GM04503 (cell line): ENCODE data around the gene UBE2QL1.

Experiments used
- DNase-seq: peaks from one replicate; pipeline ENCODE4 v3.0.0-alpha.2; 2012; ENCODE audit warnings: low read depth

UBE2QL1 gene

GRCh38 chr5:6430418-6431028, 18.1 kb upstream of the UBE2QL1 start:
- DNase-seq: no peak

GRCh38 chr5:6431214-6432195, 17.2 kb upstream of the UBE2QL1 start:
- no peak for DNase-seq

- DNase-seq: no peak
Measured at GRCh38 chr5:6432206-6432605, 16.5 kb upstream of the UBE2QL1 start.

- no peak for DNase-seq
Measured at GRCh38 chr5:6434731-6435130, 13.9 kb upstream of the UBE2QL1 start.

GRCh38 chr5:6435356-6435755, 13.3 kb upstream of the UBE2QL1 start:
- no peak for DNase-seq

GRCh38 chr5:6436715-6437331, 11.8 kb upstream of the UBE2QL1 start:
- DNase-seq: no peak

- no peak for DNase-seq
Measured at GRCh38 chr5:6439588-6440550, 8.8 kb upstream of the UBE2QL1 start.

GRCh38 chr5:6442333-6442732, 6.3 kb upstream of the UBE2QL1 start:
- no peak for DNase-seq

- no peak for DNase-seq
Measured at GRCh38 chr5:6443326-6443725, 5.3 kb upstream of the UBE2QL1 start.

- no peak for DNase-seq
Measured at GRCh38 chr5:6446042-6446441, 2.6 kb upstream of the UBE2QL1 start.

GRCh38 chr5:6446626-6447309, 1.9 kb upstream of the UBE2QL1 start:
- DNase-seq: no peak

- no peak for DNase-seq
Measured at GRCh38 chr5:6447384-6448140, 1.1 kb upstream of the UBE2QL1 start.

- no peak for DNase-seq
Measured at GRCh38 chr5:6448141-6448491, 543 bp upstream of the UBE2QL1 start.

GRCh38 chr5:6449465-6450158, 953 bp downstream of the UBE2QL1 start:
- DNase-seq: no peak

GRCh38 chr5:6450319-6450833, 1.7 kb downstream of the UBE2QL1 start:
- no peak for DNase-seq

- no peak for DNase-seq
Measured at GRCh38 chr5:6452622-6453504, 4.2 kb downstream of the UBE2QL1 start.

- no peak for DNase-seq
Measured at GRCh38 chr5:6453937-6454560, 5.4 kb downstream of the UBE2QL1 start.

GRCh38 chr5:6454628-6455053, 6.0 kb downstream of the UBE2QL1 start:
- no peak for DNase-seq
